DMS 273 (cell line): ENCODE data around the gene MFAP3.
"Not testable (repeated sequence)": the region's sequence is repeated elsewhere in the genome, so short reads cannot be mapped to it uniquely, and the experiment has no call there.

Source experiments
- DNase-seq: peaks from one replicate; lab custom pipeline; 2025; ENCODE audit not compliant: unreplicated experiment; lab: John Stamatoyannopoulos, UW

The MFAP3 gene

GRCh38 chr5:154049636-154050035 lies 10.9 kb downstream of the MFAP3 start:
- no peak for DNase-seq

GRCh38 chr5:154053468-154053867 lies 14.7 kb downstream of the MFAP3 start:
- no peak for DNase-seq

GRCh38 chr5:154055201-154055600 lies 16.4 kb downstream of the MFAP3 start:
- no peak for DNase-seq

- peak; percentile 75 for DNase-seq
Observed at GRCh38 chr5:154058055-154059038, 19.6 kb downstream of the MFAP3 start.

- no peak for DNase-seq
Observed at GRCh38 chr5:154059039-154059430, 20.3 kb downstream of the MFAP3 start.

- DNase-seq = no peak
Observed at GRCh38 chr5:154059583-154059982, 20.8 kb downstream of the MFAP3 start.

- peak; percentile 47 for DNase-seq
Observed at GRCh38 chr5:154060606-154061005, 21.8 kb downstream of the MFAP3 start.

GRCh38 chr5:154063372-154063771 lies 24.6 kb downstream of the MFAP3 start:
- no peak for DNase-seq

- no peak for DNase-seq
Observed at GRCh38 chr5:154065971-154066370, 27.2 kb downstream of the MFAP3 start.

- not testable (repeated sequence) for DNase-seq
Observed at GRCh38 chr5:154069854-154070253, 31.1 kb downstream of the MFAP3 start.

GRCh38 chr5:154071799-154072413 lies 33.1 kb downstream of the MFAP3 start:
- no peak for DNase-seq

GRCh38 chr5:154072414-154073171 lies 33.8 kb downstream of the MFAP3 start:
- peak; percentile 86 for DNase-seq

GRCh38 chr5:154076240-154076922 lies 37.6 kb downstream of the MFAP3 start:
- DNase-seq = no peak

- DNase-seq = no peak
Observed at GRCh38 chr5:154077696-154078095, 38.9 kb downstream of the MFAP3 start.

GRCh38 chr5:154078272-154078671 lies 39.5 kb downstream of the MFAP3 start:
- no peak for DNase-seq

GRCh38 chr5:154081246-154081645 lies 42.5 kb downstream of the MFAP3 start:
- peak; percentile 59 for DNase-seq

GRCh38 chr5:154084062-154084639 lies 45.4 kb downstream of the MFAP3 start:
- DNase-seq = no peak

GRCh38 chr5:154086146-154086545 lies 47.4 kb downstream of the MFAP3 start:
- no peak for DNase-seq

- DNase-seq = peak; percentile 84
Observed at GRCh38 chr5:154086641-154087040, 47.9 kb downstream of the MFAP3 start.

- peak; percentile 77 for DNase-seq
Observed at GRCh38 chr5:154087260-154087659, 48.5 kb downstream of the MFAP3 start.

GRCh38 chr5:154088801-154089200 lies 50.0 kb downstream of the MFAP3 start:
- DNase-seq = no peak
